NB4 (cell line): ENCODE measurements around the gene MYO7A.

Source experiments
- DNase-seq: peaks from one replicate; pipeline ENCODE4 v3.0.0; 2010; ENCODE audit warnings: low read depth
- H3K4me3 ChIP-seq: one replicate; pipeline ENCODE4 v1.5.1; 2011; ENCODE audit warnings: mild to moderate bottlenecking, low read depth, low read length, moderate library complexity
- MYC ChIP-seq: IDR thresholded peaks from 2 replicates; pipeline ENCODE4 v1.6.1; 2011; ENCODE audit warnings: low read depth, low read length
- POLR2A ChIP-seq: IDR thresholded peaks from 2 replicates; pipeline ENCODE4 v1.6.1; 2011; ENCODE audit warnings: mild to moderate bottlenecking; ENCODE audit not compliant: insufficient read length; ENCODE audit errors: extremely low read depth
- TF ChIP-seq, protein P1 (sequence below): IDR thresholded peaks from 2 replicates; pipeline ENCODE4 v1.6.1; 2011; ENCODE audit warnings: low read depth, low read length
- TF ChIP-seq, protein P2 (sequence below): IDR thresholded peaks from one replicate; pipeline ENCODE4 v1.5.1; 2012; ENCODE audit warnings: low read depth, low read length

Gene MYO7A

DNA sequence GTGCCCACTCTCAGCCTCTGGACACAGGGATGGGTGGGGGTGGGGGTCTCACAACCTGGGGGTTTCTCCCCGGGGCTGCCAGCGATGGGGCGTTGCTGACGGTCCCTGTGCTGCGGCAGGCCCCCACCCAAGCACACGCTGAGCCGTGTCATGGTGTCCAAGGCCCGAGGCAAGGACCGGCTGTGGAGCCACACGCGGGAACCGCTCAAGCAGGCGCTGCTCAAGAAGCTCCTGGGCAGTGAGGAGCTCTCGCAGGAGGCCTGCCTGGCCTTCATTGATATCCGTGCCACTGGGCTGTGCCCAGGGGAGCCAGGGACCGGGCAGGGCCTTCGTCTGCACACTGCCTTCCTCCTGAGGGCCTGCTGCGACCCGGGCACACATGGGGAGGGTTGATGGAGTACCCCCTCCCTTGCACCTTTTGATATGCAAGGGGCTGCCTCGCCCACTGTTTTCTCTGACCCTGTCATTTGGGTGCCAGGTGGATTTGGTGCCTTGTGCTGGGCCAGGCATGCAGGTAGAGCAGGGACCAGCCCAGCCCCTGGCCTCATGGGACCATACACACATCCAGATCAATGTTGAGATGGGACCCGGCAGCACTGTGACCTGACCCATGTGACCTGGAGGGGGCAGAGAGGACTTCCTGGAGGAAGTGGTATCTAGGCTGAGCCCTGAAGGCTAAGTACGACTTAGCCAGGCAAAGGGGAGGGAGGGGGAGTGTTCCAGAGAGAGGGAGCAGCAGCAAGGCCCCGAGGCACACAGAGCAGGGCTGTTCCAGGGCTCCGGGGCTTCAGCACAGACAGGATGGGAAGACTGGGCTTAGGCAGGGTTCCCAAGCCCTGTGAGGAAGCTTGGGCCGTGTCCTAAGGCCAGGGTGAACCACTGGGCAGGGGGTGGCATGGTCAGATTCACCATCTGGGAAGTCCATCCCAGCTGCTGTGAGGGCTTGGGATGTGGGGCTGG is 75.2 kb downstream of the MYO7A start:
- peak; percentile 19 for DNase-seq
- no peak overlapping the region for H3K4me3 ChIP-seq
- TF ChIP-seq POLR2A: no peak
- TF ChIP-seq, protein P1, sequence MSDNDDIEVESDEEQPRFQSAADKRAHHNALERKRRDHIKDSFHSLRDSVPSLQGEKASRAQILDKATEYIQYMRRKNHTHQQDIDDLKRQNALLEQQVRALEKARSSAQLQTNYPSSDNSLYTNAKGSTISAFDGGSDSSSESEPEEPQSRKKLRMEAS: no peak
- no peak for TF ChIP-seq MYC
- TF ChIP-seq, protein P2, sequence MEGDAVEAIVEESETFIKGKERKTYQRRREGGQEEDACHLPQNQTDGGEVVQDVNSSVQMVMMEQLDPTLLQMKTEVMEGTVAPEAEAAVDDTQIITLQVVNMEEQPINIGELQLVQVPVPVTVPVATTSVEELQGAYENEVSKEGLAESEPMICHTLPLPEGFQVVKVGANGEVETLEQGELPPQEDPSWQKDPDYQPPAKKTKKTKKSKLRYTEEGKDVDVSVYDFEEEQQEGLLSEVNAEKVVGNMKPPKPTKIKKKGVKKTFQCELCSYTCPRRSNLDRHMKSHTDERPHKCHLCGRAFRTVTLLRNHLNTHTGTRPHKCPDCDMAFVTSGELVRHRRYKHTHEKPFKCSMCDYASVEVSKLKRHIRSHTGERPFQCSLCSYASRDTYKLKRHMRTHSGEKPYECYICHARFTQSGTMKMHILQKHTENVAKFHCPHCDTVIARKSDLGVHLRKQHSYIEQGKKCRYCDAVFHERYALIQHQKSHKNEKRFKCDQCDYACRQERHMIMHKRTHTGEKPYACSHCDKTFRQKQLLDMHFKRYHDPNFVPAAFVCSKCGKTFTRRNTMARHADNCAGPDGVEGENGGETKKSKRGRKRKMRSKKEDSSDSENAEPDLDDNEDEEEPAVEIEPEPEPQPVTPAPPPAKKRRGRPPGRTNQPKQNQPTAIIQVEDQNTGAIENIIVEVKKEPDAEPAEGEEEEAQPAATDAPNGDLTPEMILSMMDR: no peak

DNA sequence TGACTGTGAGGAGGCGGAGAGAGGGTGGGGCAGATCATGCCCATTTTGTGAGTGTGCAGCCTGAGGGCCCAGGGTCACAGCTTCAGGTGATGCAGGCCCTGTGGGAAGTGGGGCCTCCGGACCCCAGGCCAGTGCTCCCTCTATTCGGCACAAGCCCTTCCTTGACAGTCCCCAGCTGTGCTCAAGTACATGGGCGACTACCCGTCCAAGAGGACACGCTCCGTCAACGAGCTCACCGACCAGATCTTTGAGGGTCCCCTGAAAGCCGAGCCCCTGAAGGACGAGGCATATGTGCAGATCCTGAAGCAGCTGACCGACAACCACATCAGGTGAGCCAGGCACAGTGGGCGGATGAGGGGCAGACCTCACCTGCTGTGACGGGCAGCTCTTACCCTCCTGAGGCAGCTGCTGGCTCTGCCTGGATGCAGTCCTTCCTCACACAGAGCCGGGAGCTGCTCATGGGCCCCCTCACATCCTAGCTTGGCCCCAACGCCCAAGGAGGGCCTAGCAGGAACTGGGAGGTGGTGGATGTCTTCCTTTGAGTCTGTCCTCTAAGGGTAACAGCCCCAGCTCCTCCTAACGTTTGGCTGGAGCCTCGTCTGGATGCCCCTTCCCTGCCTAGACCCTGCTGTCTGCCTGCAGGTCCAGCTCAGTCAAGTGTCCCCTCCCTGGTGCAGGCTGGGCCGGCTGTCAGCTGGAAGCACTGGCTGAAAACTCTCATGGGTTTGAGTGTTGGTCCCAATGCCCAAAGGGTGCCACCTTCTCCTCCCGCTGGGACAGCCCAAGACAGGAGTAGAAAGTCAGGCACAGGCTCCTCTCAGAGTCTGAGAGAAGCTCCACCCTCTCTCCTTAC is 76.1 kb downstream of the MYO7A start:
- TF ChIP-seq, protein P2: no peak
- TF ChIP-seq, protein P1: no peak
- no peak for TF ChIP-seq MYC
- no peak for TF ChIP-seq POLR2A
- no peak overlapping the region for H3K4me3 ChIP-seq

DNA sequence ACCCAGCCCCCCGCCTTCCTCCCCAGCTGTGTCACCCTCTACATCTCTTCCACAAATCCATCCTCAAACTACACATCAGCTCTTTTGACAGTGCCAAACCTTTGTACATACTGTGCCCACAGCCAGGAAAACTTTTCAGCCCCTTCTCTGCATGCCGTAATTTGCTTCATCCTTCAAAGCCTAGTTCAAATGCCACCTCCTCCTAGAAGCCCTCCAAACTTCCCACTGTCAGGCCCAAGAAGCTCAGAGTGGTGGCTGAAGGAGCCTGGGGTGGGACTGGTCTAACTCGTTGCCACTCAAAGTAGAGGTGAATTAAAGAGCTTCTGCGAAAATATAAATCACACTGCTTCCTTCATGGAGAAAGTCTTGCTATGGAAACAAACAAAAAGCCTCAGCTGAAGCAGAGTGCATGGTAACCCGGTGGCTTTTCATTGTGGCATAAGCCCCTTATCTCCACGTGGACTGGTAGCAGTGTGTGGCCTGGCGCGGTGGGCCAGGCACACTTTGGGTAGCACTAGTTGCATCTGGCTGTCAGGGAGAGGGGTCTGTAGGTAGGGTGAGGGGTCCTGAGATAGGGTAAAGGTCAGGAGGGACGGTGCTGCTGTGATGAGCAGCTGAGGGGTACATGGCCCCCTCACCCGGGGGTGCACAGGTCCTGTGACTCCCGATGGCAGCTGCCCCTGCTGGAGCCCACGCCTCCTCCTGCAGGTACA is 76.9 kb downstream of the MYO7A start:
- DNase-seq: no peak
- TF ChIP-seq, protein P1: no peak
- TF ChIP-seq POLR2A (no peak), MYC (no peak)
- TF ChIP-seq, protein P2: no peak
- H3K4me3 ChIP-seq: no peak overlapping the region

More for the DNA sequence above, 76.1 kb downstream of the MYO7A start:
- no peak for DNase-seq

DNA sequence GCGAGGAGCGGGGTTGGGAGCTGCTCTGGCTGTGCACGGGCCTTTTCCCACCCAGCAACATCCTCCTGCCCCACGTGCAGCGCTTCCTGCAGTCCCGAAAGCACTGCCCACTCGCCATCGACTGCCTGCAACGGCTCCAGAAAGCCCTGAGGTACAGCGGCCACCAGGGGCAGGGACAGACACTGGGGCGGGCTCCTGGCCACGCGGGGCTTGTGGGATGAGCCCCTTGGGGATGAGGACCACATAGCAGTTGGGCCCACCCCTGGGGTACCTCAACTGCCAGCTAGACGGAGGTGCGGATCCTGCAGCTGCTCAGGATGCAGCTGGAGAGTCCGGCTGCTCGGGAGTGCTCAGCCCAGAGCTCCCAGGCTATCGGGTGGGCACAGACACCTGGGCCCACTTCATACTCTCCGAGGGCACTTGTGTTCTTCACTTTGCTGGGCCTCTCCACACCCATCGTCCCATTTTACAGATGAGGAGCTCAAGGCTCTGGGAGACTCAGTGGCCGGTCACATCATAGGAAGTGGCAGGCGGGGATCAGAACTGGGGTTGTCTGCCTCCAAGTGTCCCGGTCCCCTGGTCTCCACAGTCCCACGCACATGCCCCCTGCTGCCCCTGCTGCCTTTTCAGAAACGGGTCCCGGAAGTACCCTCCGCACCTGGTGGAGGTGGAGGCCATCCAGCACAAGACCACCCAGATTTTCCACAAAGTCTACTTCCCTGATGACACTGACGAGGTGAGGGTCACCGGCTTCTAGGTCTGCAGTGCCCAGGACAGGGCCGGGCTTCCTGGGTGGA is 77.6 kb downstream of the MYO7A start:
- H3K4me3 ChIP-seq: no peak overlapping the region
- TF ChIP-seq, protein P2: no peak
- TF ChIP-seq, protein P1: no peak
- no peak for TF ChIP-seq MYC
- no peak for TF ChIP-seq POLR2A
- DNase-seq: no peak
